ENCODE measurements around the gene ATP10D.

DNA sequence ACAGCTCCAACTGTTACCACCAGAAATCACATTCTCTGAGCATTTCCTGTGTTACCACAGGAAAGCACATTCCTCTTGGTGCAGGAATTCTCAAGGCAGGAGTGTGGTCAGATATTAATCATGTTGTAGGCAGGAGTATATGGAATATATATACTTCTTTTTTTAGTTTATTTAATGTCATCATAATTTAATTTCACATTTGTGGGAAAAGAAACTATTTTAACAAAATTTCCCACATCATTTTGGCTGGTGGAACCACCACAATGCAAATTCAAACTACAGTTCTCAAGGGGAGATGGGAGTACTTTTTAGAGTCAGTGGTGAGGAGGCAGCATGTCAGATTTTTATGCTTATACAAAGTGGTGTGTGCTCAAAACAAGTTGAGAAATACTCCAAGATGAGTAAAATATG lies 139.0 kb downstream of the ATP10D start:
- TF ChIP-seq, protein P1, sequence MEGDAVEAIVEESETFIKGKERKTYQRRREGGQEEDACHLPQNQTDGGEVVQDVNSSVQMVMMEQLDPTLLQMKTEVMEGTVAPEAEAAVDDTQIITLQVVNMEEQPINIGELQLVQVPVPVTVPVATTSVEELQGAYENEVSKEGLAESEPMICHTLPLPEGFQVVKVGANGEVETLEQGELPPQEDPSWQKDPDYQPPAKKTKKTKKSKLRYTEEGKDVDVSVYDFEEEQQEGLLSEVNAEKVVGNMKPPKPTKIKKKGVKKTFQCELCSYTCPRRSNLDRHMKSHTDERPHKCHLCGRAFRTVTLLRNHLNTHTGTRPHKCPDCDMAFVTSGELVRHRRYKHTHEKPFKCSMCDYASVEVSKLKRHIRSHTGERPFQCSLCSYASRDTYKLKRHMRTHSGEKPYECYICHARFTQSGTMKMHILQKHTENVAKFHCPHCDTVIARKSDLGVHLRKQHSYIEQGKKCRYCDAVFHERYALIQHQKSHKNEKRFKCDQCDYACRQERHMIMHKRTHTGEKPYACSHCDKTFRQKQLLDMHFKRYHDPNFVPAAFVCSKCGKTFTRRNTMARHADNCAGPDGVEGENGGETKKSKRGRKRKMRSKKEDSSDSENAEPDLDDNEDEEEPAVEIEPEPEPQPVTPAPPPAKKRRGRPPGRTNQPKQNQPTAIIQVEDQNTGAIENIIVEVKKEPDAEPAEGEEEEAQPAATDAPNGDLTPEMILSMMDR (IDR thresholded peaks at IDR 0.05): no peak
- no peak for TF ChIP-seq POLR2A (IDR thresholded peaks at IDR 0.05)

All from upper lobe of left lung (tissue), 4 donors.